A673 (cell line): Measurements from ENCODE around the gene BRPF3. TPM values are rescaled to one million over a fixed set of nuclear protein-coding genes. Genes with fewer than 3 reads are reported as not detected.

Experiments used
- BruUV-seq: library from RNA; stranded (reverse); fragments of 400-500 nt; replicated peaks from 2 replicates; lab custom pipeline; 2021; lab: Mats Ljungman, UMichigan
- CTCF ChIA-PET: fragments of 300-600 bp; sonication (Branson Sonifier 250); formaldehyde crosslinking; loops from one replicate; lab custom pipeline; 2022; ENCODE audit warnings: antibody characterized with exemption; lab: Charles Lee
- POLR2A ChIA-PET: fragments of 300-600 bp; sonication (Branson Sonifier 250); formaldehyde crosslinking; loops from one replicate; lab custom pipeline; 2022; ENCODE audit warnings: antibody characterized with exemption; ENCODE audit not compliant: low non-redundant PET; lab: Charles Lee
- DNase-seq: peaks from one replicate; pipeline ENCODE4 v3.0.0-alpha.2; 2015; ENCODE audit warnings: low spot score
- H3K27ac ChIP-seq: fragments of 200-600 bp; sonication (generic); 2 replicates; pipeline ENCODE4 v1.5.1; 2016; ENCODE audit warnings: mixed run types, low read depth, mild to moderate bottlenecking, mixed read lengths, antibody characterized with exemption, low read length; ENCODE audit not compliant: poor library complexity, severe bottlenecking
- H3K27me3 ChIP-seq: fragments of 200-600 bp; sonication (generic); replicated peaks from 2 replicates; pipeline ENCODE4 v1.6.1; 2017; ENCODE audit warnings: mixed run types, low read depth, mild to moderate bottlenecking, mixed read lengths, antibody characterized with exemption, low read length; ENCODE audit not compliant: insufficient read depth, poor library complexity
- H3K36me3 ChIP-seq: fragments of 200-600 bp; sonication (generic); 2 replicates; pipeline ENCODE4 v1.6.1; 2016; ENCODE audit warnings: mixed run types, mild to moderate bottlenecking, mixed read lengths, antibody characterized with exemption, low read length; ENCODE audit not compliant: insufficient read depth, poor library complexity, severe bottlenecking
- H3K4me1 ChIP-seq: fragments of 200-600 bp; sonication (generic); 2 replicates; pipeline ENCODE4 v1.6.1; 2017; ENCODE audit warnings: mixed run types, mild to moderate bottlenecking, mixed read lengths, antibody characterized with exemption, low read length; ENCODE audit not compliant: insufficient read depth, poor library complexity, severe bottlenecking
- H3K4me3 ChIP-seq: fragments of 200-600 bp; sonication (generic); 2 replicates; pipeline ENCODE4 v1.5.1; 2016; ENCODE audit warnings: low read depth, mixed run types, mild to moderate bottlenecking, mixed read lengths, low read length; ENCODE audit not compliant: poor library complexity, severe bottlenecking
- H3K9me3 ChIP-seq: fragments of 200-600 bp; sonication (generic); 2 replicates; pipeline ENCODE4 v1.6.1; 2016; ENCODE audit warnings: mixed run types, low read depth, mild to moderate bottlenecking, mixed read lengths, antibody characterized with exemption, low read length; ENCODE audit not compliant: poor library complexity, severe bottlenecking
- CTCF ChIP-seq: fragments of 300-800, 200-600 bp; sonication (generic); conservative IDR thresholded peaks from 2 replicates; pipeline ENCODE4 v1.5.1; 2017; ENCODE audit warnings: low read depth, mild to moderate bottlenecking, antibody characterized with exemption, low read length, moderate library complexity, mixed read lengths
- EZH2 ChIP-seq: fragments of 200-600 bp; sonication (generic); IDR thresholded peaks from 2 replicates; pipeline ENCODE4 v1.6.1; 2017; ENCODE audit warnings: borderline replicate concordance, low read depth, mild to moderate bottlenecking, mixed read lengths, antibody characterized with exemption, low read length; ENCODE audit not compliant: poor library complexity, severe bottlenecking
- intact Hi-C: fragments of 100-400 bp; cut with micrococcal nuclease; formaldehyde crosslinking; loops from one replicate; pipeline ENCODE4 v1.10.0; 2022; ENCODE audit not compliant: unreplicated experiment
- total RNA-seq: library from RNA; stranded (reverse); gene quantifications from 2 replicates; pipeline ENCODE4 v1.2.3, GENCODE V29; 2021

BRPF3 gene
- total RNA-seq, 1 experiment from 2014 or later = 39.3 TPM

- Histone ChIP-seq H3K9me3 (no peaks in the 10 kb centered on the region), H3K27me3 (no peaks in the 10 kb centered on the region), H3K27ac (no peak overlapping the region), H3K36me3 (no peaks in the 10 kb centered on the region), H3K4me3 (no peak overlapping the region), H3K4me1 (no peaks in the 10 kb centered on the region)
- POLR2A ChIA-PET = no interaction called here
- no peak for DNase-seq
- no peak for TF ChIP-seq CTCF
- BruUV-seq = no TSS peak
- CTCF ChIA-PET = no interaction called here
- intact Hi-C loops = no loop called here
These were observed 49.1 kb downstream of the BRPF3 start for GRCh38 chr6:36245572-36246061.

GRCh38 chr6:36246506-36247268 lies 50.1 kb downstream of the BRPF3 start:
- Histone ChIP-seq H3K27ac (no peak overlapping the region), H3K4me1 (no peaks in the 10 kb centered on the region), H3K36me3 (no peaks in the 10 kb centered on the region), H3K27me3 (no peaks in the 10 kb centered on the region), H3K4me3 (no peak overlapping the region), H3K9me3 (no peaks in the 10 kb centered on the region)
- intact Hi-C loops = no loop called here
- no TSS peak for BruUV-seq
- CTCF ChIA-PET = no interaction called here
- TF ChIP-seq CTCF = no peak
- no peak for DNase-seq
- POLR2A ChIA-PET = no interaction called here

GRCh38 chr6:36247693-36248092 lies 51.1 kb downstream of the BRPF3 start:
- Histone ChIP-seq H3K36me3 (no peaks in the 10 kb centered on the region), H3K27ac (no peak overlapping the region), H3K4me3 (no peak overlapping the region), H3K9me3 (no peaks in the 10 kb centered on the region), H3K27me3 (no peaks in the 10 kb centered on the region), H3K4me1 (no peaks in the 10 kb centered on the region)
- intact Hi-C loops = no loop called here
- ChIA-PET POLR2A (no interaction called here), CTCF (no interaction called here)
- no TSS peak for BruUV-seq
- TF ChIP-seq CTCF (no peak), EZH2 (no peak)
- no peak for DNase-seq
